Large intestine (tissue), 3 donors: Measurements from ENCODE around the gene TP63. TPM values are rescaled to one million over a fixed set of nuclear protein-coding genes. Genes with fewer than 3 reads are reported as not detected.

ENCODE experiments used
- DNase-seq, 2 donors: peaks; one replicate each; pipeline versions ENCODE4 v3.0.0 to v3.0.0-alpha.2; 2013
- H3K27ac ChIP-seq: one replicate; pipeline ENCODE4 v1.5.1; 2013; ENCODE audit warnings: low read length
- H3K27me3 ChIP-seq: 2 replicates; pipeline ENCODE4 v1.6.1; 2013; ENCODE audit warnings: low read length; ENCODE audit not compliant: control insufficient read depth, insufficient read depth
- H3K36me3 ChIP-seq: 2 replicates; pipeline ENCODE4 v1.6.1; 2013; ENCODE audit warnings: low read length; ENCODE audit not compliant: control insufficient read depth, insufficient read depth
- H3K4me1 ChIP-seq: one replicate; pipeline ENCODE4 v1.6.1; 2013; ENCODE audit warnings: low read length; ENCODE audit not compliant: control insufficient read depth, insufficient read depth
- H3K4me3 ChIP-seq: one replicate; pipeline ENCODE4 v1.5.1; 2013; ENCODE audit warnings: low read length
- H3K9me3 ChIP-seq: one replicate; pipeline ENCODE4 v1.6.1; 2013; ENCODE audit warnings: mild to moderate bottlenecking, low read depth, low read length, moderate library complexity; ENCODE audit not compliant: control insufficient read depth
- WGBS: methylation state at CpG from one replicate; pipeline ENCODE4 v1.1.5; 2013; ENCODE audit warnings: low lambda C conversion rate; ENCODE audit not compliant: insufficient coverage; 5-methylcytosine and 5-hydroxymethylcytosine counted together
- polyA plus RNA-seq: library from polyadenylated mRNA; unstranded; fragments of 120-200 nt; gene quantifications from one replicate; pipeline ENCODE4 v1.2.1, GENCODE V29; 2013

The TP63 gene
- polyA plus RNA-seq, 1 donor, result 0.07 TPM

- no peak for DNase-seq
- Histone ChIP-seq H3K4me1 (no peaks in the 10 kb centered on the region), H3K36me3 (no peaks in the 10 kb centered on the region), H3K4me3 (no peak overlapping the region), H3K9me3 (no peaks in the 10 kb centered on the region), H3K27me3 (no peaks in the 10 kb centered on the region), H3K27ac (no peak overlapping the region)
- 100% methylated on average over 2 of the region's 2 CpGs for WGBS
Measured at GRCh38 chr3:189695400-189695799, 64.2 kb downstream of the TP63 start.

DNA sequence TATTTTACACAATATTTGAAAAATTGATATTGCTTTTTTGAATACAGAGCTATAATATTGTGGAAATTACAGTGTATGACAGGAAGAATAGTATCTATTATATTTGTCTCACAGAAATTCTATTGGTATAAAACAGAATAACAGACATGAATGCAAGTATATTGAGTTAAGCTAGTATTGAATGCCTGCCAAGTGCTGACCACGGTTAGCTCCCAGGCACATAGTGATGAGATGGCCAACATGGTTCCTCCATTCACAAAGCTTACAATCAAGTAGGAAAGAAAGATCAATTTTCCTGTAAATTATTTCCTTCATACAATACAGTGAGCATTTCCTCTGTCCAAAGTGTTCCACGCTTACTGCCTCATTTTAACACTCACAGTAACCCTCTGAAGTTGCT lies 67.6 kb downstream of the TP63 start:
- no peak overlapping the region for H3K27ac ChIP-seq
- H3K4me1 ChIP-seq, result no peaks in the 10 kb centered on the region
- no CpG with 5 or more reads among the region's 2 CpGs for WGBS
- no peak for DNase-seq
- no peaks in the 10 kb centered on the region for H3K27me3 ChIP-seq
- H3K9me3 ChIP-seq, result no peaks in the 10 kb centered on the region
- no peaks in the 10 kb centered on the region for H3K36me3 ChIP-seq
- no peak overlapping the region for H3K4me3 ChIP-seq

GRCh38 chr3:189699885-189700284 lies 68.7 kb downstream of the TP63 start:
- no CpG with 5 or more reads among the region's 1 CpG for WGBS
- H3K27me3 ChIP-seq, result no peaks in the 10 kb centered on the region
- no peak overlapping the region for H3K4me3 ChIP-seq
- H3K4me1 ChIP-seq, result no peaks in the 10 kb centered on the region
- H3K9me3 ChIP-seq, result no peaks in the 10 kb centered on the region
- no peaks in the 10 kb centered on the region for H3K36me3 ChIP-seq
- H3K27ac ChIP-seq, result no peak overlapping the region
- no peak for DNase-seq

GRCh38 chr3:189702066-189702646 lies 71.0 kb downstream of the TP63 start:
- no peak overlapping the region for H3K4me3 ChIP-seq
- H3K4me1 ChIP-seq, result no peaks in the 10 kb centered on the region
- WGBS, result no CpG with 5 or more reads among the region's 1 CpG
- no peak overlapping the region for H3K27ac ChIP-seq
- no peaks in the 10 kb centered on the region for H3K36me3 ChIP-seq
- DNase-seq, result no peak
- no peaks in the 10 kb centered on the region for H3K27me3 ChIP-seq
- H3K9me3 ChIP-seq, result no peaks in the 10 kb centered on the region

- WGBS, result no CpG with 5 or more reads among the region's 1 CpG
- no peaks in the 10 kb centered on the region for H3K36me3 ChIP-seq
- no peaks in the 10 kb centered on the region for H3K9me3 ChIP-seq
- no peak for DNase-seq
- H3K4me1 ChIP-seq, result no peaks in the 10 kb centered on the region
- no peaks in the 10 kb centered on the region for H3K27me3 ChIP-seq
- H3K27ac ChIP-seq, result no peak overlapping the region
- H3K4me3 ChIP-seq, result no peak overlapping the region
Measured at GRCh38 chr3:189703865-189704264, 72.7 kb downstream of the TP63 start.

DNA sequence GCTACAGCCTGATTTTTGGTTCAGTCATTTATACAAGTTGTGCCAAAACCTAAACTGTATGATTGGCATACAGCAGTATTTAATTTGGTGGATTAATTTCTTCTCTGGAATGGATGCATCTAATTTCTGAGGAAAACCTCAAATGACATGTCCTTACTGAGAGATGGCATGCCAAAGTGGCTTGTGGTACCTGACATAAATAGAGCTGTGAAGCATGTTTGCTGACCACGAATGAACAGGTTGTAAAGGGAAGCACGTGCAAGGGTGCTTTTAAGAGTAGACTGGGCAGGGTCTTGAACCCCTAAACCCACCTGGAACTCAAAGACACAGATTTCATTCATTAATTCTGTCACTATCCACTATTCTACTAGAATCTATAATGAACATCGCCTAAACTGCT lies 77.2 kb downstream of the TP63 start:
- Histone ChIP-seq H3K4me1 (no peaks in the 10 kb centered on the region), H3K27ac (no peak overlapping the region), H3K4me3 (no peak overlapping the region), H3K36me3 (no peaks in the 10 kb centered on the region), H3K9me3 (no peaks in the 10 kb centered on the region), H3K27me3 (no peaks in the 10 kb centered on the region)
- DNase-seq, result no peak
- 80% methylated on average over 1 of the region's 3 CpGs for WGBS

DNA sequence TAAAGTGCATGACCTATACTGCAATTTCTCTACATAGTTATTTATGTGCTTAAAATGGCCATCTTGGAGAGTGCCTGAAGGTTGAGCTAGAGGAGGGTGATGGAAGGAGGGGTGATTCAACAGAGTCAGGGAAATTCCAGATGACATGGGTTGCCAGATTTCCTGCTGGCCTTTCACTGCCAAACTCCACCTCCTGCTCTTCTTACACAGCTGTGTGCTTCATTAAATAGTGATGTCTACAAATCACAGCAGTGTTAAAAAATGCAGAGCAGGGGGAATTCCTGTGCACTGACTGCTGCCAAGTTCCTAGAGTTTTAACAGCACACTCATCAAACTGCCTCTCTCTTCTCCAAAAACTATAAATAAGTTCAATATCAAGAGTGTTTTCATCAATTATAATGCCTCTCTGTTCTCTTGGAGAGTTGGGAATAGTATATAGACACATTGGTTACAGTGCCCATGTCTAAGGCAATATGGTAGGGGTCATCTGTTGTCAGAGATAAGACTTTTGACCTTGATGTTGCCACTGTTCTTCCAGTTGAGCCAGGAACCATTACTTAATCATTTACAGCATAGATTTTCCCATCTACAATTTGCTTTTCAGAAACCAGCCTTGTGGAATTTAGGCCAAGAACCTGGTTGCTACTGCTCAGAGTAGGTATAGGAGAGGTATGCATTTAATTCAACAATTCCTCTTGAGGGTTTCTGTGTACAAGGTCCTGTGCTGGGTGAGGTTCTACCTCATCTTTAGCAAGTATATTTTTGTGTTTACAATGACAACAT lies 79.6 kb downstream of the TP63 start:
- H3K4me3 ChIP-seq, result no peak overlapping the region
- no peaks in the 10 kb centered on the region for H3K27me3 ChIP-seq
- H3K36me3 ChIP-seq, result no peaks in the 10 kb centered on the region
- no peak overlapping the region for H3K27ac ChIP-seq
- no peaks in the 10 kb centered on the region for H3K4me1 ChIP-seq
- H3K9me3 ChIP-seq, result no peaks in the 10 kb centered on the region
- DNase-seq, result peak; percentile 45 to 46

GRCh38 chr3:189712906-189713483 lies 81.8 kb downstream of the TP63 start:
- DNase-seq, result peak; percentile 6 to 11
- H3K27me3 ChIP-seq, result no peaks in the 10 kb centered on the region
- WGBS, result 40% methylated on average over 1 of the region's 2 CpGs
- H3K4me1 ChIP-seq, result no peaks in the 10 kb centered on the region
- no peak overlapping the region for H3K4me3 ChIP-seq
- no peaks in the 10 kb centered on the region for H3K36me3 ChIP-seq
- no peaks in the 10 kb centered on the region for H3K9me3 ChIP-seq
- H3K27ac ChIP-seq, result no peak overlapping the region

DNA sequence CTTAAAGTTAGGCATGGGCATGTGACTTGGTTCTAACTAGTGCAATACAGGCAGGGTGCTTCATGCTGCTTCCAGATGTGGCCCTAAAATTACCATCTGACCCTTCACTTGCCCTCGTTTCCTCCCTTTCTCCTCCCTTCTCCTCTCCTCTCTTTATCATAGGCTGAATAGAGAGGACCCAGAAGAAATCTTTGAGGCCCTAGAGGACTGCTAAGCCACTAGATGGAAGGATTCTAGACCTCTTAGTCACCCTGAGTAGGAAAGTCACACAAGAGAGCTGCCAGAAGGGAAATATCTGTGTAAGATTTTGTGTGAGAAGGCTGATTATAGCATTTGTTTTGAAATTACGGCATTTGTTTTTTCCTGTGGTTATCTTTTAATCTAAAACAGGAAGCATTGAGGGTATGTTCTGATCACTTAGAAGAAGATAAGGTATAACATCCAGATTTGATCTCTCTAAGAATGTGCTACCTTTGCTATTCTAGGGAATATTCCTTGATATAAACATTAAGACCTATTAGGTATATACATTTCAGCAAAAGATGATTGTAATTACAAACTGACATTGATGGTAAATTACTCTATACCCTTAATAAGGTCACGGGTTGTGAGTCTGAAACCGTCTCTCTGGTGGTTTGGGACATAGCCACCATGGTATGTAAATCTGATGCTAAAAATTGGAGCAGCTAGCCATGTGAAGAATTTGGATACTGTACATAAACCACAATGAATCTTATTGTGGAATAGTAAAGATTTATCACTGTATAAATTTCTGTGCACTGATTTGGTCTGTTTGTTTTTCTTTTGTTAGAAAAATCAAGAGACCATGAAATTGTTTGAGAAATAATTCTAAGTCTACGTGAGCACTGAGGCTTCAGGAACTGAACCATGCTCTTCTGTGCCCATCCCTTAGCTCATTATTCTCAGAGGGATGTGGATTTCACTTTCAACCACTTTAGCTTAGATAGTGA lies 84.1 kb downstream of the TP63 start:
- Histone ChIP-seq H3K4me1 (no peaks in the 10 kb centered on the region), H3K9me3 (no peaks in the 10 kb centered on the region), H3K27me3 (no peaks in the 10 kb centered on the region), H3K27ac (no peak overlapping the region), H3K36me3 (no peaks in the 10 kb centered on the region), H3K4me3 (no peak overlapping the region)
- WGBS, result 48% methylated on average over 2 of the region's 5 CpGs
- no peak for DNase-seq

DNA sequence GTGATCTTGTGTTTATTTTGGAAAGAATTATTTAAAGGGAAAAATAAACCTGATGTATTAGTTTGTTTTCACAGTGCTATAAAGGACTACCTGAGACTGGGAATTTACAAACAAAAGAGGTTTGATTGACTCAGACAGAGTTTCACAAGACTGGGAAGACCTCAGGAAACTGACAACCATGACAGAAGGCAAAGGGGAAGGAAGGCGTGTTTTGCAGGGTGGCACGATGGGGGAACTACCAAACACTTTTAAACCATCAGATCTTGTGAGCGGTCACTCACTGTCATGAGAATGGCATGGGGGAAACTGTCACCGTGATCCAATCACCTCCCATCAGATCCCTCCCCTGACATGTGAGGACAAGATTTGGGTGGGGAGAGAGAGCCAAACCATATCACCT lies 87.0 kb downstream of the TP63 start:
- H3K4me1 ChIP-seq, result no peaks in the 10 kb centered on the region
- H3K36me3 ChIP-seq, result no peaks in the 10 kb centered on the region
- no peak overlapping the region for H3K4me3 ChIP-seq
- H3K9me3 ChIP-seq, result no peaks in the 10 kb centered on the region
- no peak overlapping the region for H3K27ac ChIP-seq
- H3K27me3 ChIP-seq, result no peaks in the 10 kb centered on the region
- WGBS, result no CpG with 5 or more reads among the region's 4 CpGs
- no peak for DNase-seq
